Measurements from ENCODE around the gene PPP2R1A.
A peak's percentile ranks its signal among the peaks of the same experiment; 100 is the strongest.

Gene PPP2R1A

GRCh38 chr19:52189735-52190486 is at the start of gene PPP2R1A:
PPP2R1A (plus strand) TSS chr19:52190052; CDS start chr19:52190097, 45 bp downstream.
- DNase-seq (ENCODE audit: low read depth) = peak; percentile 100

- DNase-seq (ENCODE audit: low read depth) = no peak
Measured at GRCh38 chr19:52141203-52141602, 48.6 kb upstream of the PPP2R1A start.

DNA sequence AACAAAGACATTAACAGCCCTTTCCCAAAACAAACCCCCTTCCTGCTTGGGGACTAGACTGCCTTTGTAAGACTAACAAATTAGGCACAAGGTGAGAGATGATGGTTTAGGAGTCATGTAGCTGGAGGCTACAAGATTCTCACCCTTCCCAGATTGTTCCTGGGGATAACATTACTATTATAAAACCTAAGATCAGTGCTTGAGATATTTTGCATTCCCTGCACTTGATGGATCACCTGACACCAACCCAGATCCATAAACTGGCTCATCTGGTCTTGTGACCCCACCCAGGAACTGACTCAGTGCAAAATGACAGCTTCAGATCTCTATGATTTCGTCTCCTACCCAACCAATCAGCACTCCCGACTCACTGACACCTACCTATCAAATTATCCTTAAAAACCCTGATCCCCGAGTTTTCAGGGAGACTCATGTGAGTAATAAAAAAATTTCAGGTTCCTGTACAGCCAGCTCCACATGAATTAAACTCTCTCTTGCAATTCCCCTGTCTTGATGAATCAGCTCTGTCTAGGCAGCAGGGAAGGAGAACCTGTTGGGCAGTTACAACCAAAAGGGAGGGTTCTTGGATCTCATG is 47.8 kb upstream of the PPP2R1A start:
- DNase-seq (ENCODE audit: low read depth) = no peak

DNA sequence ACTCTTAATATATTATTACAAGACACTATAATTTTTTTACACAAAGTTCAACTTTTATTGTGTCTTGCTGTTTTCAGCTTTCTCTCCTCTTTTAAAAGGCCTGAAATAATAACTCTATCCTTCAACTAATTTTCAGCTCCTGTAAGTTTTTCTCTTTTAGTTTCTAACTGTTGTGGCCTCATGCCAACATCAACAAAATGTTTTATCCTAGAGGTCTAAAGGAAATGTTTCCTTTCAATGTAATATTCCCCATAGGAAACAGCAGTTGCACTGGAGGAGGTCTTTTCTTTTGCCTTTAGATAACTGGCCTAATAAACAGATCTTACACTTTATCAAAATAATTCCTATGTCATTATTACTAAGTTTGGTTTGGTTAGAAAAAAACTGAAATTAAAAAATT is 41.6 kb upstream of the PPP2R1A start:
- no peak for DNase-seq (ENCODE audit: low read depth)

GRCh38 chr19:52155596-52156359 is 34.1 kb upstream of the PPP2R1A start:
- no peak for DNase-seq (ENCODE audit: low read depth)

DNA sequence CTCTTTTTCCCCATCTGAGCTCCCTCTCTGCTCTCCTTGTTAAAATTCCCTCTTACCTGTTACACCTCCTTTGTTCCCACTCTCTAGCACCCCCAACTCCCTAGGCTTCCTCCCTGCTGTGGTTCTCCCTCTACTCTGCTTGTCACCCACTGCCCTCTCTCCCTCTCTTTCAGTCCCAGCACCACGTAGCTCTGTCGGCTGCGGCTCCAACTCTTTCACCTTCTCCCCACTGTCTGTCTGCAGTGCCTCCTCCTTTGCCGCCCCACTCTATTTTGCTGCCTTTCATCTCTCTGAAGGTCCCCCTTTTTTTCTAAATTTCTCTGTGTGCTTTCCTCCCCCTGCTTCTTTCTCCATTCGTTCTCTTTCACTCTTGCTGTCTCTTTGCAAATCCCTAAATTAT is 19.5 kb upstream of the PPP2R1A start:
- DNase-seq (ENCODE audit: low read depth) = no peak

- DNase-seq (ENCODE audit: low read depth) = no peak
Measured at GRCh38 chr19:52170863-52171320, 19.0 kb upstream of the PPP2R1A start.

GRCh38 chr19:52171321-52172169 is 18.3 kb upstream of the PPP2R1A start, which contains the start of gene ZNF836:
ZNF836 (minus strand) TSS chr19:52171621; CDS start chr19:52168072, 3,549 bp downstream.
- peak; percentile 53 for DNase-seq (ENCODE audit: low read depth)

GRCh38 chr19:52172347-52172746 is 17.5 kb upstream of the PPP2R1A start:
- DNase-seq (ENCODE audit: low read depth) = no peak

- DNase-seq (ENCODE audit: low read depth) = no peak
Measured at GRCh38 chr19:52176574-52176973, 13.3 kb upstream of the PPP2R1A start.

- DNase-seq (ENCODE audit: low read depth) = no peak
Measured at GRCh38 chr19:52187407-52187806, 2.4 kb upstream of the PPP2R1A start.

GRCh38 chr19:52188822-52189734 is 774 bp upstream of the PPP2R1A start:
- no peak for DNase-seq (ENCODE audit: low read depth)

DNA sequence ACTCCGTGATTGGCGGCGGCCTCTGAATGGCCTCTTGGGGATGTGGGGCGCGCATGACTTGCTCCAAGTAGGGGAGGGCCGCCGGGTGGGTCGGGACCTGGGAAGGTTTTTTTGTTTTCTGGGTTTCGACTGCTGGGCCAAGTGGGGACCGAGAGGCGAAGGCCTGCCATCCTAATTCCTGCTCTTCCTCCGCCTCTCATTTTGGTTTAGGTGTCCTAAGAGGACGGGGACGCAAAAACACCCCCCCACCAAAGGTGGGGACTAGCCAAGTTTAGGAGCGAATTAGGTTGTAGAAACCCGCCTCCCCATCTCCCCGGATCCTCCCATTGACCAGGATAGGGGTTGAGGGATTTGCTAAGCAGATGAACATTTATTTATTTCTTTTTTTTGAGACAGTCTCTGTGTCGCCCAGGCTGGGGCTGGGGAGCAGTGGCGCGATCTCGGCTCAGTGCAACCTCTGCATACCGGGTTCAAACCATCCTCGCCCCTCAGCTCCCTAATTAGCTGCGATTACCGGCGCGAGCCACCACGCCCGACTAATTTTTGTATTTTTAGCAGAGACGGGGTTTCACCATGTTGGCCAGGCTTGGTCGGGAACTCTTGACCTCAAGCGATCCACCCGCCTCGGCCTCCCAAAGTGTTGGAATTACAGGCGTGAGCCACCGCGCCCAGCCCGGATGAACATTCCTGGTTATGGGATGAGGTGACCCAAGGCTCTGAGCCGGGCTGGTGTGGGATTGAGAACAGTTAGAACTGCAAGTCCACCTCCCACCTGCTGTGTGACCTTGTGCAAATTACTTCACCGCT is 838 bp downstream of the PPP2R1A start:
- peak; percentile 35 for DNase-seq (ENCODE audit: low read depth)

DNA sequence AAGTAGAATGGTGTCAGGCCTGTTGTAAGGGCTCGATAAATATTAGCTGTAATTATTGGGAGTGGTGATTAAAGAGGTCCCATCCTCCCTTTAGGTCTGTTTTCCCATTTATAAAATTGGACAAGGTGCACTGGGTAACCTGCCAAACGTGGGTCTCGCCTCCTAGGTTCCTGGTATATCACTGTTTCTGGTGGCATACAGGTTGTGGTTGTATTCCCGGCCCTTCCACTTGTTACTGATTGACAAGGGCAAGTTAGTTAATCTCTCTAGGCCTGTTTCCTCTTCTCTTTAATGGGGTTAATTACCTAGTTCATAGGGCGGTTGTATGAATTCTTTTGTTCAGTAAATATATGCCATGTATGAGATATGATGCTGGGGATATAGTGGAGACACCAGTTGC is 1.5 kb downstream of the PPP2R1A start:
- no peak for DNase-seq (ENCODE audit: low read depth)

DNA sequence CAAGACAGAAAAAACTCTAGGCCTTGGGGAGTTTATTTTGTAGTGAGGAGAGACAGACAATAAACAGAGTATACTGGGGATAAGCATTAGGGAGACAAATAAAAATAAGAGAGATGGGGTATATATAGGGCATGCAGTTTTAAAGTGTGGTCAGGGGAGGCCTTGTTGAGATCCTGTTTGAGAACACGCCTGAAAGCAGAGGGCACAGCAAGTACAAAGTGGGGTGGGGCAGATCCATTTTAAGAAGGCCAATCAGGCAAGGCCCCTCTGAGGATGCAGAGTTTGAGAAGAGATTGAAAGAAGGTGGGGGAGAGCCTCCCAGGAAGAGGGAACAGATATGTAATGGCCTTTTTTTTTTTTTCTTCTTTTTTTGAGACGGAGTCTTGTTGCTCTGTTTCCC is 2.1 kb downstream of the PPP2R1A start:
- DNase-seq (ENCODE audit: low read depth) = no peak

GRCh38 chr19:52196256-52196967 is 6.6 kb downstream of the PPP2R1A start:
- DNase-seq (ENCODE audit: low read depth) = no peak

DNA sequence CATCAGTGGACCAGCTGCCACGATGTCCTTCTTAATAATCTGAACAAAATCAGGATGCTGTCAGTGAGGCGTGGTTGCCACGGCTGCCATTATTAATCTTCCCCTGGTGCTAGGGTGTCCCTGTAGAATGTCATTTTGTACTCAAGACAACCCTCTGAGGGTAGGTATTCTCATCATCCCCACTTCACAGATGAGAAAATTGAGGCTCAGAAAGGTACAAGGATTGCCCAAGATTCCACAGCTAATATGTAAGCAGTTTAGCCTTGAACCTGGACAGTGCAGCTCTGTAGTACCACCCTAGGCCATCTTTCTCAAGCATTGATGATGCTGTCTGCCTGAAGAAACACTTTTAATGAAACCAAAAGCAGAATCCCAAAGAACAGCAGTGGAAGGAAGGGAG is 8.1 kb downstream of the PPP2R1A start:
- DNase-seq (ENCODE audit: low read depth) = no peak

DNA sequence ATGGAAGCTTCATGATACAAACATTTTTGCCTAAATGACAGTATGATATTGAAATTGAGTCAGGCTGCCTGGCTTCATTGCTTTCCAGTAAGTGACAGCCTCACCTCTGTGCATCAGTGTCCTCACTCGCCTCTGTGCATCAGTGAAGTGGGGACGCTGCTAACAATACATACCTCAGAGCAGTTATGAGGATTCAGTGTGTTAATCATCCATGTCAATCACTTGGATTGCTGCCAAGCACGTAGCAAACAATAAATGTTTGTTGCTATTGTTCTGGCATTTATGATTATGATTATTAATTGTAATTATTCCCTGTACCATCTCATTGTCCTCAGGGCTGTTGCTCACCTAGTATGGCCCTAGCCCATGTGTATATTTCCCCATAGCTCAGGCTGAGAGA is 8.8 kb downstream of the PPP2R1A start:
- DNase-seq (ENCODE audit: low read depth) = no peak

DNA sequence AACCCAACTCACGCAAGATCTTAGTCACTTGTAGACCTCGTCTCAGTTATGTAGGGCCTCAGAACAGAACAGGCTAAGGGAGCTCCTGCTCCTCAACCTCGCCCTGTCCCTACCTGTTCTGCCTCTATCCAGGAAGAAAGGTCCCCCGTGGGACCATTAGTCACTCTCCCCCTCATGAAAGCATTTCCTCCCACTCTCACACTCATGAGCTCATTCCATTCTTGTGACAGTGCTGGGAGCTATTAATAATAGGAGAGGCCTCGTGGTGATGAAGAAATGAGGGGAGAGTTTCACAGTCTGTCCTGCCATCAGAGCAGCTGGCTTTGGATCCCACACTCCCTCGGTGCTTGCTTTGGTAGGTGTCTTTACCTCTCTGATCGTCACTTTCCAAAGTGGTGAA is 10.2 kb downstream of the PPP2R1A start:
- peak; percentile 84 for DNase-seq (ENCODE audit: low read depth)

All from stromal cell of bone marrow (primary cell).